ENCODE measurements around the gene USH1C. TPM values are rescaled to one million over a fixed set of nuclear protein-coding genes. Genes with fewer than 3 reads are reported as not detected.
A peak's percentile ranks its signal among the peaks of the same experiment; 100 is the strongest.

The USH1C gene
- total RNA-seq, 1 donor from 2014 or later, result 1.1 TPM

DNA sequence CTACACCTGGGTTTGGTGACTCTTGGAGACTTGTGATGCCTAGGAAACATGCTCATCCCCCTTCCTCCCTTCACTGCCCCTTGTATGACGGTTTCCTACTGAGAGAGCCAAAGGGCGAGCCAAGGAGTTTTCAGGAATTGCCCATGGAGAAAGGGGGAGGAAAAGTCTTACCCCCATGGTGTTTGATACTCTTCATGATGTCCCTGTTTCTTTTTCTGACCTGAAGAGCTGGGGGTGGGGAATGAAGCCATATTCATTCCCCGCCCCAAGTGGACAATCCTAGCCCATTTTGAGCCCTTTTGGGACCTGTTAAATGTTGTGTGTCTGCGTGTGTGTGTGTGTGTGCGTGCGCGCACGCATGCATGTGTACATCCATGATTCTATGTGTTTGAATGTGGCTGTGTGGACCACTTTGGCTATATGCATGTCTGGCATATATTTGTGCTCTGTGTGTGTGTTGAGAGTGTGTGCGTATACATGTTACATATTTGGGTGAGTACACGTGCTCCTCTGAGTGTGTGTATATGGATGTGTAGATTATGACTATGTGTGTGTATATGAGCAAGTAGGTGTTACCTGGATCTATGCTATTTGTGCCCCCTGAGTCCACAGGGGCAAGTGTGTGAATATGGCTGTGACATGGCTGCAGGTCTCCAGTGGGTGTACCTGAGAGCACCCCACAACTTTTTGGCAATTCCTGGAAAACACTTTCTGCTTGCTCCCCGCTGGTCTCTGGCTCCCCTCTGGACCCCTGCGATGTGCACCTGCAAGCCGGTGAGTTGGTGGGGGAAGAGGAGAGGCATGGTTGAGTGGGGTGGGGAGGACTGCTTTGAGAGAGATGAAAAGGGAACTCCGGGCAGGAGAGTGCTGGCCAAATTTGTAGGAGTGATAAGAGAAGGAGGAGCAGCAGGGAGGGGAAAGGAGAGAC lies 27.5 kb upstream of the USH1C start:
- DNase-seq (ENCODE audit: low read depth), result no peak
- H3K4me3 ChIP-seq (ENCODE audit: low read depth, low read length), result no peak overlapping the region
- no peak for TF ChIP-seq CTCF (conservative IDR thresholded peaks at IDR 0.05; ENCODE audit: low read depth, low read length)

GRCh38 chr11:17570034-17570433 lies 25.8 kb upstream of the USH1C start:
- DNase-seq (ENCODE audit: low read depth), result no peak
- TF ChIP-seq CTCF (conservative IDR thresholded peaks at IDR 0.05; ENCODE audit: low read depth, low read length), result no peak
- H3K4me3 ChIP-seq (ENCODE audit: low read depth, low read length), result no peak overlapping the region

DNA sequence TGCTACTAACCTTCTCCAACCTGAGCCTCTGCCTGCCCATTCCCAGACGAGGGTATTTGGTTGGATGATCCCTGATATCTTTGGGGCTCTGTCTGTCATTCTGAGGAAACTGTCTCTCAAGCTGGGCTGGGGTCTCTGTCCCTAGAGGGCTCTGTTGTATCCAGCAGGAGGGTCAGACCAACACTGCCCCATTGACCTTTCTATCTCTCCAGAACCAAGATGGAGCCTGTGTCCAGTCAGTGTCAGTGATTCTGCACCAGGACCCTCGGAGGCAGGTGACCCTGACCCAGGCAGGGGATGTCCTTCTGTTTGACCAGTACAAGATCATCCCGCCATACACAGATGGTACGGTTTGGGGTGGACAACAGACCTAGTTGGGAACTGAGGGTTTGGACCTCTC lies 24.7 kb upstream of the USH1C start:
- TF ChIP-seq CTCF (conservative IDR thresholded peaks at IDR 0.05; ENCODE audit: low read depth, low read length), result no peak
- DNase-seq (ENCODE audit: low read depth), result no peak
- H3K4me3 ChIP-seq (ENCODE audit: low read depth, low read length), result no peak overlapping the region

- DNase-seq (ENCODE audit: low read depth), result no peak
- no peak overlapping the region for H3K4me3 ChIP-seq (ENCODE audit: low read depth, low read length)
- TF ChIP-seq CTCF (conservative IDR thresholded peaks at IDR 0.05; ENCODE audit: low read depth, low read length), result peak; percentile 39
Measured at GRCh38 chr11:17564687-17565042, 20.4 kb upstream of the USH1C start.

GRCh38 chr11:17563961-17564686 lies 19.9 kb upstream of the USH1C start:
- no peak overlapping the region for H3K4me3 ChIP-seq (ENCODE audit: low read depth, low read length)
- no peak for DNase-seq (ENCODE audit: low read depth)
- no peak for TF ChIP-seq CTCF (conservative IDR thresholded peaks at IDR 0.05; ENCODE audit: low read depth, low read length)

DNA sequence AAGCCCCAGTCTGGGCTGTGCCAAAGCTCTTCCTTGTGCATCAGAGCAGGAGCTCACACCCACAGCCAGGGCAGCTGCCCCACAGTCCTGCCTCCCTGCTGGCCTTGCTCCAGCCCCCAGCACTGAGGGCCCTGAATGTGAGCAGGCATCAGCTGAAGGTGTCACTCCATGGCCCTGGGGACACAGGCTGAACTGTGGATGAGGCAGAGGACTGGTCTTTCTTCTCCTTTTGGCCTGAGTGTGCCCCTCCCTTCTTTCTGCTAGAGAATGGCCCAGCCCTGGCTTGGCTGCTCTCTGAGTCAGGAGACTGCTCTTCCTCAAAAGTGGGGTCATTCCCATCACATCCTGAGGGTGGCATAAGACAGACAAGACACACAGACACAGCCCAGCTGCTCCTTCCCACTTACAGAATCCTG lies 19.0 kb upstream of the USH1C start:
- no peak overlapping the region for H3K4me3 ChIP-seq (ENCODE audit: low read depth, low read length)
- TF ChIP-seq CTCF (conservative IDR thresholded peaks at IDR 0.05; ENCODE audit: low read depth, low read length), result peak; percentile 37
- DNase-seq (ENCODE audit: low read depth), result no peak
